Peyer's patch (tissue), 4 donors: Measurements from ENCODE around the gene TNNI3K. TPM values are rescaled to one million over a fixed set of nuclear protein-coding genes. Genes with fewer than 3 reads are reported as not detected.

Experiments used
- DNase-seq, 3 donors: peaks; one replicate each; pipeline ENCODE4 v3.0.0-alpha.2; 2017 to 2019
- H3K27ac ChIP-seq, 4 donors: fragments of 200-600 bp; sonication (generic); one replicate each; pipeline ENCODE4 v1.5.1; 2016 to 2019
- H3K27me3 ChIP-seq, 2 donors: fragments of 200-600 bp; sonication (generic); one replicate each; pipeline ENCODE4 v1.5.1; 2019
- H3K36me3 ChIP-seq, 3 donors: fragments of 200-600 bp; sonication (generic); one replicate each; pipeline ENCODE4 v1.5.1; 2016 to 2019
- H3K4me1 ChIP-seq, 4 donors: fragments of 200-600 bp; sonication (generic); one replicate each; pipeline ENCODE4 v1.5.1; 2016 to 2019
- H3K4me3 ChIP-seq, 4 donors: fragments of 200-600 bp; sonication (generic); 1 replicate in 3 of 4; 2 replicates in 1 of 4; pipeline ENCODE4 v1.5.1; 2016 to 2019; ENCODE audit warnings: mild to moderate bottlenecking in 1 of 4
- H3K9me3 ChIP-seq, 4 donors: fragments of 200-600 bp; sonication (generic); one replicate each; pipeline ENCODE4 v1.5.1; 2016 to 2019; ENCODE audit warnings: mild to moderate bottlenecking in 1 of 4
- POLR2A ChIP-seq, 2 donors: fragments of 450-650 bp; IDR thresholded peaks; one replicate each; pipeline ENCODE4 v1.5.1; 2017; ENCODE audit warnings: antibody characterized with exemption in 2 of 2, mild to moderate bottlenecking in 2 of 2, moderate library complexity in 2 of 2
- total RNA-seq, 4 donors: library from RNA; depleted of rRNA; stranded (reverse); fragments of >200 nt; gene quantifications; one replicate each; pipeline ENCODE4 v1.1.0, GENCODE V29; 2016
- TF ChIP-seq, protein P1 (sequence below), 6 experiments: fragments of 450-650 bp in 4 of 6; fragments of 200-600 bp in 2 of 6; sonication (generic) in 1 of 6; IDR thresholded peaks; one replicate each; pipeline ENCODE4 v1.5.1; 2017 to 2019; ENCODE audit warnings: antibody characterized with exemption in 6 of 6, mild to moderate bottlenecking in 3 of 6, moderate library complexity in 1 of 6

Gene TNNI3K
- total RNA-seq, 4 donors from 2014 or later, result 2.0 TPM; not detected in 3

DNA sequence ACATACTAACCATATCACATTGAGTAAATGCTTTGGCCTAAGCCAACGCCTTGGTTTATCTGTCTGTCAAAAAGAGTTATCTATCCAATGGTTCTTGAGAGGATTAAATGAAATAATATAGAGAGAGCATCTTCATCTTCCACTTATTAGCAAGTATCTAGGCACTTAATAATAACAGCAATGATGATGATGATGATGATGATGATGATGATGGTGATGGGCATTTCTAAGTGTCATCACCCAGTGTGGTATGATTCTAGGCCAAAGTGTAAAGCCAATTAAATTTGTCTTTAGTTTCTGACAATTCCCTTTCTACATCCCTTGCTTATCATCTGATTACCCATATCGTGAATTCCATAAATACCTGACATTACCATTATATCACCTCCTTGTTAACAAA, 342.9 kb downstream of the TNNI3K start:
- H3K9me3 ChIP-seq, result no peaks in the 10 kb centered on the region
- no peak overlapping the region for H3K27ac ChIP-seq
- no peaks in the 10 kb centered on the region for H3K4me1 ChIP-seq
- no peak for TF ChIP-seq POLR2A (IDR thresholded peaks at IDR 0.05)
- TF ChIP-seq, protein P1, sequence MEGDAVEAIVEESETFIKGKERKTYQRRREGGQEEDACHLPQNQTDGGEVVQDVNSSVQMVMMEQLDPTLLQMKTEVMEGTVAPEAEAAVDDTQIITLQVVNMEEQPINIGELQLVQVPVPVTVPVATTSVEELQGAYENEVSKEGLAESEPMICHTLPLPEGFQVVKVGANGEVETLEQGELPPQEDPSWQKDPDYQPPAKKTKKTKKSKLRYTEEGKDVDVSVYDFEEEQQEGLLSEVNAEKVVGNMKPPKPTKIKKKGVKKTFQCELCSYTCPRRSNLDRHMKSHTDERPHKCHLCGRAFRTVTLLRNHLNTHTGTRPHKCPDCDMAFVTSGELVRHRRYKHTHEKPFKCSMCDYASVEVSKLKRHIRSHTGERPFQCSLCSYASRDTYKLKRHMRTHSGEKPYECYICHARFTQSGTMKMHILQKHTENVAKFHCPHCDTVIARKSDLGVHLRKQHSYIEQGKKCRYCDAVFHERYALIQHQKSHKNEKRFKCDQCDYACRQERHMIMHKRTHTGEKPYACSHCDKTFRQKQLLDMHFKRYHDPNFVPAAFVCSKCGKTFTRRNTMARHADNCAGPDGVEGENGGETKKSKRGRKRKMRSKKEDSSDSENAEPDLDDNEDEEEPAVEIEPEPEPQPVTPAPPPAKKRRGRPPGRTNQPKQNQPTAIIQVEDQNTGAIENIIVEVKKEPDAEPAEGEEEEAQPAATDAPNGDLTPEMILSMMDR (IDR thresholded peaks at IDR 0.05), result no peak
- H3K4me3 ChIP-seq, result no peak overlapping the region
- H3K27me3 ChIP-seq, result no peaks in the 10 kb centered on the region
- H3K36me3 ChIP-seq, result no peaks in the 10 kb centered on the region
- no peak for DNase-seq

DNA sequence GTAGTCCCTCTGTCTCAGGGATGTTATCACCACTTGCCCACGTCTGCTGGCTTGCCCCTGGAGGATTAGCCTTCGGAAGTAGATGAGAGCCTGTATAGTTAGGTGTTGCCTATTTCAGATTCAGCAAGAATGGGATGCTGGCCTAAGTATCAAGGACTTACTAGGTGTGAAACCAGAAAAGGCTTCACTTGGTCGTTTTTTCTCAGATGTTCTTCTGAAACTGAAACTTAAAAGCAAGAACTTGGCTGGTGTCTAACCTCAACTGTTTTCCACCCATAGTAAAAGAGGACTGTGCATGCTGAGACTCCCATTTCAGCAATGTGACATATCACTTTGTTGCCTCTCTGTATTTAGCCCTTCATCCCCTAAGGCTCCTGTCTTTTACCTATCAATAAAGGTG, 344.2 kb downstream of the TNNI3K start:
- no peak overlapping the region for H3K27ac ChIP-seq

DNA sequence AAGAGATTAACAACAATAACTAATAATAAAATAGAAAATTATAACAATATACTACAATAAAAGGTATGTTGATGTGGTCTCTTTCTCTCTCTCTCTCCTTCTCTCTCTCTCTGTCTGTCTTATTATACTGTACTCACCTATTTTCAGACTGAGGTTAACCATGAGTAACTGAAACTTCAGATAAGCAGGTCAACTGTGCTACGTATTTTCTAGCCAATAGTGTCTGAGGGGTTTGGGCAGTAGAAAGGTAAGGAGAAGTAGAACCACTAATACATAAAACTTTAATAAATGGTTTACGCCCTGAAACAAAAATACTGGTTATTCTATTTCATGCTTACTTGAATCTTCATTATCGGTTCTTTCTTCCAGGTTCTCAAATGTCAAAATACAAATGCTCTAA, 348.2 kb downstream of the TNNI3K start:
- H3K27ac ChIP-seq, result no peak overlapping the region
- H3K36me3 ChIP-seq, result no peaks in the 10 kb centered on the region
- no peaks in the 10 kb centered on the region for H3K4me1 ChIP-seq
- TF ChIP-seq, protein P1 (IDR thresholded peaks at IDR 0.05), result no peak
- TF ChIP-seq POLR2A (IDR thresholded peaks at IDR 0.05), result no peak
- DNase-seq, result no peak
- no peaks in the 10 kb centered on the region for H3K9me3 ChIP-seq
- H3K4me3 ChIP-seq, result no peak overlapping the region
- H3K27me3 ChIP-seq, result no peaks in the 10 kb centered on the region

More for the DNA sequence above, 344.2 kb downstream of the TNNI3K start:
- Histone ChIP-seq H3K4me1 (no peaks in the 10 kb centered on the region), H3K36me3 (no peaks in the 10 kb centered on the region), H3K4me3 (no peak overlapping the region), H3K9me3 (no peaks in the 10 kb centered on the region), H3K27me3 (no peaks in the 10 kb centered on the region)
- TF ChIP-seq, protein P1 (IDR thresholded peaks at IDR 0.05), result no peak
- no peak for TF ChIP-seq POLR2A (IDR thresholded peaks at IDR 0.05)
- DNase-seq, result no peak

DNA sequence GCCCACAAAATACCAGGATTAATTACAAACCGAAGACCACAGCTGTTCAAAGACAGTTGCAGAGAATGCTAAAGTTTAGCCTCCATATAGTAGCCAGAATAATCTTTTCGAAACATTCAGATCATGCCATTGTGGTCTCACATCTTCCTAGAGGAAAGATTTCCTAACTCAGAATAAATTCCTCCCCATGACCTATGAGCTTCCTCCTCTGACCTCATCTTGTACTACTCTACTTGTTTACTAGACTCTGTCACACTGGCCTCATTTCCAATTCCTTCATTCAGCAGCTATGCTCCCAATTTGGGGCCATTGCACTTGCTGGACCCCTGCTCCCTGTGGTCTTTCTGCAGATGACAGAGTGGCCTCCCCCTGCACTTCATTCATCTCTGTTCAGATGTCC, 349.0 kb downstream of the TNNI3K start:
- Histone ChIP-seq H3K9me3 (no peaks in the 10 kb centered on the region), H3K27me3 (no peaks in the 10 kb centered on the region), H3K4me1 (no peaks in the 10 kb centered on the region), H3K27ac (no peak overlapping the region), H3K4me3 (no peak overlapping the region), H3K36me3 (no peaks in the 10 kb centered on the region)
- TF ChIP-seq POLR2A (IDR thresholded peaks at IDR 0.05), result no peak
- TF ChIP-seq, protein P1 (IDR thresholded peaks at IDR 0.05), result no peak
- no peak for DNase-seq

DNA sequence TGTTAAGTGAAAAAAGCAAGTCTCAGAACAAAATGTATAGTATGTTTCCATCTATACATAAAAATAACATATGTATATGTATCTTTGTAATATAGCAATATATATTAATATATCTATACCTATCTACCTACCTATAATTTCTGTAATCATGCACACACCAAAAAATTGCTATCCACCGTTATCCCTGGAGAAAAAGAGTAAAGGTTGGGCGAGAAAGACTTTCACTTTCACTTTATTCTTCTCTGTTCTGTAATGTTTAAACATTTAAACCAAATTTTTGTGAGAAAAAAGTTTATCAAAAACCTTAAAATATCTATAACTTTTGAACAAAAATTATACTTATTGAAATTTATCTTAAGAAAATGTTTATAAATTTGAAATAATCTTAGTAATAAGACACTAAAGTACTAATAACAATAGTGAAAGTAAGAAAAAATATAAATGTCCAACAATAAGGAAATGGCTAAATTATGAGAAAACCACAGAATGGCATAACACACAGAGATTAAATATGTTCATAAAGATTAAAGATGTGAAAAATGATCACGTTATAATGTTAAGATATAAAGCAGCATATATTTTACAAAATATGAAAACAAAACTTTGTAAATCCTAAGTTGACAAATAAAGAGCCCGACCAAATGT, 351.2 kb downstream of the TNNI3K start:
- no peak overlapping the region for H3K27ac ChIP-seq
- TF ChIP-seq POLR2A (IDR thresholded peaks at IDR 0.05), result no peak
- TF ChIP-seq, protein P1 (IDR thresholded peaks at IDR 0.05), result no peak
- H3K27me3 ChIP-seq, result no peaks in the 10 kb centered on the region

DNA sequence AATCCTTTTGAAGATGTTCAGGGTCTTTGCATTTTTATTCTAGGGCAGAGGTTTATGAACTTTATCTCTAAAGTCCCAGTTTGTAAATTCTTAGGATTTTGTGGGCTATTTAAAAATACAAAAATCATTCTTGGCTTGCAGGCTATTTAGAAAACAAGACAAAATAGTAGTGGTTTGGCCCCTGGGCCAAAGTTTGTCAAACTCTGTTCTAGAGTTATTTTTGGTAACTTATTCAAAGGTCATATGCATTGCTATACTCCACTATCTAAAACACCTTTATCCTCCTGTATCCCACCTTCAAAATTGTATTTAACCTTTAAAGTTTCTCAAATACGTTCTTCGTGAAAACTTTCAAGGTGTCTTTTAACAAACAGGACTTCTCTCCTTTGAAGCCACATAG, 352.7 kb downstream of the TNNI3K start:
- no peaks in the 10 kb centered on the region for H3K36me3 ChIP-seq
- no peaks in the 10 kb centered on the region for H3K9me3 ChIP-seq
- no peaks in the 10 kb centered on the region for H3K4me1 ChIP-seq
- TF ChIP-seq, protein P1 (IDR thresholded peaks at IDR 0.05), result no peak
- no peak for TF ChIP-seq POLR2A (IDR thresholded peaks at IDR 0.05)
- DNase-seq, result no peak
- H3K27ac ChIP-seq, result no peak overlapping the region
- no peaks in the 10 kb centered on the region for H3K27me3 ChIP-seq
- no peak overlapping the region for H3K4me3 ChIP-seq

More for the DNA sequence above, 351.2 kb downstream of the TNNI3K start:
- no peak for DNase-seq
- Histone ChIP-seq H3K4me1 (no peaks in the 10 kb centered on the region), H3K36me3 (no peaks in the 10 kb centered on the region), H3K4me3 (no peak overlapping the region), H3K9me3 (no peaks in the 10 kb centered on the region)
